ENCODE results near the gene NUP210.

Gene NUP210

GRCh38 chr3:13335503-13335902 is 84.6 kb downstream of the NUP210 start:
- Histone ChIP-seq H3K27ac (no peak overlapping the region), H3K4me3 (no peak overlapping the region)

- no peak overlapping the region for H3K27ac ChIP-seq
- no peak overlapping the region for H3K4me3 ChIP-seq
These were observed 85.1 kb downstream of the NUP210 start for GRCh38 chr3:13335059-13335458.

GRCh38 chr3:13333236-13333897 is 86.8 kb downstream of the NUP210 start:
- H3K27ac ChIP-seq = no peak overlapping the region

GRCh38 chr3:13332740-13333139 is 87.4 kb downstream of the NUP210 start:
- Histone ChIP-seq H3K27ac (no peak overlapping the region), H3K4me3 (no peak overlapping the region)

More at GRCh38 chr3:13333236-13333897, 86.8 kb downstream of the NUP210 start:
- H3K4me3 ChIP-seq = no peak overlapping the region

GRCh38 chr3:13332158-13332557 is 88.0 kb downstream of the NUP210 start:
- Histone ChIP-seq H3K27ac (no peak overlapping the region), H3K4me3 (no peak overlapping the region)

- H3K4me3 ChIP-seq = no peak overlapping the region
- no peak overlapping the region for H3K27ac ChIP-seq
These were observed 90.4 kb downstream of the NUP210 start for GRCh38 chr3:13329746-13330145.

GRCh38 chr3:13325892-13326443 is 94.2 kb downstream of the NUP210 start:
- no peak overlapping the region for H3K27ac ChIP-seq
- no peak overlapping the region for H3K4me3 ChIP-seq

GRCh38 chr3:13324835-13325501 is 95.2 kb downstream of the NUP210 start:
- Histone ChIP-seq H3K4me3 (no peak overlapping the region), H3K27ac (no peak overlapping the region)

GRCh38 chr3:13323822-13324221 is 96.3 kb downstream of the NUP210 start:
- Histone ChIP-seq H3K4me3 (no peak overlapping the region), H3K27ac (no peak overlapping the region)

- no peak overlapping the region for H3K27ac ChIP-seq
- H3K4me3 ChIP-seq = no peak overlapping the region
These were observed 97.8 kb downstream of the NUP210 start for GRCh38 chr3:13322324-13322723.

GRCh38 chr3:13319564-13320220 is 100.4 kb downstream of the NUP210 start:
- H3K27ac ChIP-seq = no peak overlapping the region

GRCh38 chr3:13318626-13319470 is 101.3 kb downstream of the NUP210 start:
- no peak overlapping the region for H3K4me3 ChIP-seq
- no peak overlapping the region for H3K27ac ChIP-seq

More at GRCh38 chr3:13319564-13320220, 100.4 kb downstream of the NUP210 start:
- no peak overlapping the region for H3K4me3 ChIP-seq

GRCh38 chr3:13317596-13318320 is 102.4 kb downstream of the NUP210 start:
- no peak overlapping the region for H3K4me3 ChIP-seq
- no peak overlapping the region for H3K27ac ChIP-seq

GRCh38 chr3:13316603-13317002 is 103.5 kb downstream of the NUP210 start:
- H3K4me3 ChIP-seq = no peak overlapping the region
- no peak overlapping the region for H3K27ac ChIP-seq

GRCh38 chr3:13314877-13315276 is 105.2 kb downstream of the NUP210 start:
- Histone ChIP-seq H3K27ac (no peak overlapping the region), H3K4me3 (no peak overlapping the region)

GRCh38 chr3:13313813-13314212 is 106.3 kb downstream of the NUP210 start:
- H3K27ac ChIP-seq = peak overlapping the region in 1 of 21 experiments; percentile 7
- H3K4me3 ChIP-seq = no peak overlapping the region

- Histone ChIP-seq H3K27ac (no peak overlapping the region), H3K4me3 (no peak overlapping the region)
These were observed 111.1 kb downstream of the NUP210 start for GRCh38 chr3:13309004-13309403.

- H3K4me3 ChIP-seq = no peak overlapping the region
- no peak overlapping the region for H3K27ac ChIP-seq
These were observed 111.7 kb downstream of the NUP210 start for GRCh38 chr3:13308380-13308801.

- Histone ChIP-seq H3K27ac (no peak overlapping the region), H3K4me3 (no peak overlapping the region)
These were observed 113.1 kb downstream of the NUP210 start for GRCh38 chr3:13307041-13307440.
